ENCODE measurements around the gene MTHFD2L.

DNA sequence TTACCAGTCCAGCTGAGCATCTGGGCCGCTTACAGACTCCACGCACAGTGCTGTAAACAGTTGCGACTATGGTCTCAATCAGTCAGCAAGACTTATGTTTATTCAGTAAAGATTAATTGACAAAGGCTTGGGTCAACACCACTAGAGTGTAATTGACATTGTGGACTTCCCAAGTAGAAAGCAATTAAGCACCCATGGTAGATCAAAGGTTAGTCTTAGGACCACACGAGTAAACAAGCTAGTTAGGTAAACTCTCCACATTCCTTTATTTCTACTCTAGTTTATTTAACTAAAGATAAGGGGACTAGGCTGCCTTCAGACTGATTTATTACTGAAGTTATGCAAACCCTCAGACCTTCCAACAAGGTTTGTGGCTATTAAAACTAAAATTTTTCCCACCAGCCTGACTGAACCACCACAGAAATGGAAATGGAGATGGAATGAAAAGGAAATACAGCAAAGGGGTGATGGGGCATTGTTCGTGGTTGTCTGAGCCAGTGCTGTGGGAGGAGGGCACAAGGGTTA is 44.2 kb downstream of the MTHFD2L start:
- no peak for TF ChIP-seq YY1 (IDR thresholded peaks at IDR 0.05; ENCODE audit: low read depth, low read length)
- TF ChIP-seq TBL1XR1 (IDR thresholded peaks at IDR 0.05; ENCODE audit: low read depth, low read length), result no peak
- TF ChIP-seq POLR2A (IDR thresholded peaks at IDR 0.05; ENCODE audit: low read depth, low read length), result no peak
- TF ChIP-seq TAF1 (IDR thresholded peaks at IDR 0.05; ENCODE audit: borderline replicate concordance, low read depth, low read length), result no peak
- TF ChIP-seq, protein P1, sequence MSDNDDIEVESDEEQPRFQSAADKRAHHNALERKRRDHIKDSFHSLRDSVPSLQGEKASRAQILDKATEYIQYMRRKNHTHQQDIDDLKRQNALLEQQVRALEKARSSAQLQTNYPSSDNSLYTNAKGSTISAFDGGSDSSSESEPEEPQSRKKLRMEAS (IDR thresholded peaks at IDR 0.05; ENCODE audit: low read depth, low read length), result no peak
- TF ChIP-seq SIX5 (IDR thresholded peaks at IDR 0.05; ENCODE audit: low read depth, low read length, severe bottlenecking), result no peak
- no peak for TF ChIP-seq TARDBP (IDR thresholded peaks at IDR 0.05; ENCODE audit: borderline replicate concordance)
- no peak for TF ChIP-seq ETV6 (conservative IDR thresholded peaks at IDR 0.05 in 1 of 2, IDR thresholded peaks at IDR 0.05 in 1 of 2; ENCODE audit: borderline replicate concordance in 1 of 2, low read depth in 1 of 2)
- TF ChIP-seq RAD51 (IDR thresholded peaks at IDR 0.05), result no peak
- no peak for TF ChIP-seq SMC3 (IDR thresholded peaks at IDR 0.05; ENCODE audit: borderline replicate concordance, low read length)
- TF ChIP-seq, protein P2, sequence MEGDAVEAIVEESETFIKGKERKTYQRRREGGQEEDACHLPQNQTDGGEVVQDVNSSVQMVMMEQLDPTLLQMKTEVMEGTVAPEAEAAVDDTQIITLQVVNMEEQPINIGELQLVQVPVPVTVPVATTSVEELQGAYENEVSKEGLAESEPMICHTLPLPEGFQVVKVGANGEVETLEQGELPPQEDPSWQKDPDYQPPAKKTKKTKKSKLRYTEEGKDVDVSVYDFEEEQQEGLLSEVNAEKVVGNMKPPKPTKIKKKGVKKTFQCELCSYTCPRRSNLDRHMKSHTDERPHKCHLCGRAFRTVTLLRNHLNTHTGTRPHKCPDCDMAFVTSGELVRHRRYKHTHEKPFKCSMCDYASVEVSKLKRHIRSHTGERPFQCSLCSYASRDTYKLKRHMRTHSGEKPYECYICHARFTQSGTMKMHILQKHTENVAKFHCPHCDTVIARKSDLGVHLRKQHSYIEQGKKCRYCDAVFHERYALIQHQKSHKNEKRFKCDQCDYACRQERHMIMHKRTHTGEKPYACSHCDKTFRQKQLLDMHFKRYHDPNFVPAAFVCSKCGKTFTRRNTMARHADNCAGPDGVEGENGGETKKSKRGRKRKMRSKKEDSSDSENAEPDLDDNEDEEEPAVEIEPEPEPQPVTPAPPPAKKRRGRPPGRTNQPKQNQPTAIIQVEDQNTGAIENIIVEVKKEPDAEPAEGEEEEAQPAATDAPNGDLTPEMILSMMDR (IDR thresholded peaks at IDR 0.05 in 2 of 3, conservative IDR thresholded peaks at IDR 0.05 in 1 of 3; ENCODE audit: control insufficient read depth in 2 of 3, extremely low read depth in 1 of 3, insufficient read depth in 1 of 3, low read depth in 3 of 3, low read length in 3 of 3), result no peak
